GM12878 (cell line): ENCODE results near the gene EVX2. TPM values are rescaled to one million over a fixed set of nuclear protein-coding genes. Genes with fewer than 3 reads are reported as not detected.

Source experiments
- ATAC-seq: fragments of 200-7000 bp; cut with Tn5 transposase; 3 replicates; pipeline ENCODE4 v1.9.1; 2020; ENCODE audit warnings: mild to moderate bottlenecking, moderate library complexity
- BruUV-seq: library from RNA; stranded (reverse); fragments of 400-500 nt; replicated peaks from 2 replicates; lab custom pipeline; 2021; lab: Mats Ljungman, UMichigan
- CTCF ChIA-PET: fragments of 300-600 bp; sonication (Branson Sonifier 250); formaldehyde crosslinking; extraction: SDS; loops from one replicate; lab custom pipeline; 2021; ENCODE audit warnings: inconsistent platforms; lab: Yijun Ruan, JAX
- POLR2A ChIA-PET: fragments of 350-600 bp; formaldehyde crosslinking; extraction: SDS; loops from one replicate; lab custom pipeline; 2021; ENCODE audit warnings: inconsistent platforms; lab: Charles Lee
- RAD21 ChIA-PET: fragments of 300-600 bp; sonication (Branson Sonifier 250); formaldehyde crosslinking; loops from one replicate; lab custom pipeline; 2023; ENCODE audit warnings: antibody characterized with exemption; ENCODE audit not compliant: unreplicated experiment; lab: Charles Lee
- SMC1A ChIA-PET: fragments of 300-600 bp; sonication (Branson Sonifier 250); formaldehyde crosslinking; loops from one replicate; lab custom pipeline; 2023; ENCODE audit not compliant: unreplicated experiment, uncharacterized antibody; lab: Charles Lee
- DNase-seq: peaks from one replicate; pipeline ENCODE4 v3.0.0-alpha.2; 2011; ENCODE audit warnings: low read depth, low spot score
- FAIRE-seq: peaks from 3 replicates; lab custom pipeline; 2011; peaks lifted over from hg19 to GRCh38; lab: Jason Lieb, UNC
- H2AFZ ChIP-seq: 2 replicates; pipeline ENCODE4 v1.6.0; 2011; ENCODE audit warnings: low read depth, low read length, control low read depth; ENCODE audit not compliant: control insufficient read depth
- H3K27ac ChIP-seq: 2 replicates; pipeline ENCODE4 v1.5.1; 2011; ENCODE audit warnings: control low read depth; ENCODE audit not compliant: control insufficient read depth, insufficient read depth
- H3K27me3 ChIP-seq, 2 experiments: replicated peaks in 1 of 2; 2 replicates each; pipeline versions ENCODE4 v1.6.0 to v1.6.1; 2011; ENCODE audit warnings: low read length in 1 of 2; ENCODE audit not compliant: control insufficient read depth in 2 of 2, insufficient read depth in 2 of 2
- H3K36me3 ChIP-seq, 2 experiments: 2 replicates each; pipeline ENCODE4 v1.5.1; 2011; ENCODE audit warnings: low read length in 1 of 2; ENCODE audit not compliant: control insufficient read depth in 2 of 2, insufficient read depth in 2 of 2
- H3K4me1 ChIP-seq: 2 replicates; pipeline ENCODE4 v1.6.1; 2011; ENCODE audit warnings: mild to moderate bottlenecking, low read length, moderate library complexity, mixed read lengths; ENCODE audit not compliant: control insufficient read depth, insufficient read depth
- H3K4me2 ChIP-seq: 2 replicates; pipeline ENCODE4 v1.6.0; 2011; ENCODE audit warnings: control low read depth; ENCODE audit not compliant: control insufficient read depth, insufficient read depth
- H3K4me3 ChIP-seq: fragments of 200-600 bp; sonication (generic); 2 replicates; pipeline ENCODE4 v1.5.1; 2016
- H3K79me2 ChIP-seq: 2 replicates; pipeline ENCODE4 v1.6.0; 2011; ENCODE audit warnings: low read length; ENCODE audit not compliant: control insufficient read depth, insufficient read depth
- H3K9ac ChIP-seq: 2 replicates; pipeline ENCODE4 v1.8.0; 2011; ENCODE audit warnings: low read length, control low read depth, mixed read lengths; ENCODE audit not compliant: control insufficient read depth, insufficient read depth
- H3K9me3 ChIP-seq: replicated peaks from 3 replicates; pipeline ENCODE4 v1.5.1; 2011; ENCODE audit warnings: mild to moderate bottlenecking, low read length; ENCODE audit not compliant: control insufficient read depth, insufficient read depth
- H4K20me1 ChIP-seq: 2 replicates; pipeline ENCODE4 v1.6.0; 2011; ENCODE audit not compliant: control insufficient read depth, insufficient read depth
- BMI1 ChIP-seq: fragments of 450-650 bp; IDR thresholded peaks from 2 replicates; pipeline ENCODE4 v1.6.1; 2016; ENCODE audit warnings: mild to moderate bottlenecking, moderate library complexity, borderline replicate concordance
- ESRRA ChIP-seq: IDR thresholded peaks from 2 replicates; pipeline ENCODE4 v1.6.1; 2012; ENCODE audit warnings: mild to moderate bottlenecking, low read length, improper control_type of control experiment
- GATAD2B ChIP-seq: fragments of 450-650 bp; conservative IDR thresholded peaks from 2 replicates; pipeline ENCODE4 v1.6.1; 2017; ENCODE audit warnings: low read depth, mild to moderate bottlenecking, moderate library complexity
- NFYA ChIP-seq: IDR thresholded peaks from 2 replicates; pipeline ENCODE4 v1.6.1; 2011; ENCODE audit warnings: low read depth, mild to moderate bottlenecking, low read length, improper control_type of control experiment, borderline replicate concordance
- NFYB ChIP-seq: IDR thresholded peaks from 2 replicates; pipeline ENCODE4 v1.6.1; 2011; ENCODE audit warnings: low read depth, mild to moderate bottlenecking, low read length, improper control_type of control experiment, moderate library complexity; ENCODE audit not compliant: insufficient read depth
- RAD21 ChIP-seq: IDR thresholded peaks from 2 replicates; pipeline ENCODE4 v1.6.1; 2011; ENCODE audit warnings: mild to moderate bottlenecking, low read depth, low read length, moderate library complexity; ENCODE audit not compliant: insufficient read depth
- RAD51 ChIP-seq: fragments of 450-650 bp; IDR thresholded peaks from 2 replicates; pipeline ENCODE4 v1.6.1; 2016; ENCODE audit warnings: moderate library complexity, mild to moderate bottlenecking, inconsistent platforms
- RBBP5 ChIP-seq: fragments of 200-600 bp; sonication (generic); conservative IDR thresholded peaks from 2 replicates; pipeline ENCODE4 v1.6.1; 2016
- RCOR1 ChIP-seq: conservative IDR thresholded peaks from 2 replicates; pipeline ENCODE4 v1.6.1; 2012; ENCODE audit warnings: low read depth, low read length, improper control_type of control experiment
- RUNX3 ChIP-seq: IDR thresholded peaks from 2 replicates; pipeline ENCODE4 v1.6.1; 2012; ENCODE audit warnings: low read length, inconsistent platforms
- SMAD5 ChIP-seq: IDR thresholded peaks from 2 replicates; pipeline ENCODE4 v1.6.1; 2016; ENCODE audit warnings: antibody characterized with exemption, low read depth
- SREBF1 ChIP-seq: IDR thresholded peaks from 2 replicates; pipeline ENCODE4 v1.6.1; 2012; ENCODE audit warnings: mild to moderate bottlenecking, low read length
- STAT1 ChIP-seq: fragments of 450-650 bp; conservative IDR thresholded peaks from 2 replicates; pipeline ENCODE4 v1.6.1; 2014; ENCODE audit warnings: antibody characterized with exemption, mild to moderate bottlenecking
- SUZ12 ChIP-seq: fragments of 200-600 bp; sonication (generic); IDR thresholded peaks from one replicate; pipeline ENCODE4 v1.6.1; 2018; ENCODE audit warnings: antibody characterized with exemption, mild to moderate bottlenecking; ENCODE audit not compliant: unreplicated experiment
- TCF12 ChIP-seq: IDR thresholded peaks from 2 replicates; pipeline ENCODE4 v1.6.1; 2011; ENCODE audit warnings: low read depth, mild to moderate bottlenecking, low read length
- YY1 ChIP-seq: IDR thresholded peaks from 2 replicates; pipeline ENCODE4 v1.6.1; 2011; ENCODE audit warnings: low read depth, mild to moderate bottlenecking, low read length
- WGBS: methylation state at CpG from one replicate; pipeline ENCODE4 v1.1.6; 2016; ENCODE audit warnings: low lambda C conversion rate; ENCODE audit not compliant: insufficient replicate concordance, insufficient coverage; ENCODE audit errors: missing lambda C conversion rate; 5-methylcytosine and 5-hydroxymethylcytosine counted together
- in situ Hi-C: fragments of 300-500 bp; cut with MboI; formaldehyde crosslinking; loops from 9 replicates; pipeline ENCODE4 v1.14.3; 2018; ENCODE audit warnings: mixed read lengths
- intact Hi-C: fragments of 100-400 bp; cut with micrococcal nuclease; formaldehyde crosslinking; loops from one replicate; pipeline ENCODE4 v1.14.2; 2022; ENCODE audit not compliant: unreplicated experiment
- polyA plus RNA-seq, 11 experiments: library from polyadenylated mRNA; depleted of rRNA in 4 of 11; unstranded in 6 of 11; stranded (reverse) in 5 of 11; fragments of >200 nt; fragmentation: Nextera tagmentation in 4 of 11; fragmentation: Illumina TruSeq in 1 of 11; extraction: Ambion mirVana in 4 of 11; extraction: Trizol in 1 of 11; gene quantifications; 1 replicate in 1 of 11; 2 replicates in 10 of 11; pipeline versions ENCODE4 v1.2.1 to v1.2.3, GENCODE V29; 2011 to 2016; ENCODE audit warnings: inconsistent platforms in 2 of 11, missing spikeins in 2 of 11, low read depth in 1 of 11
- total RNA-seq, 4 experiments: library from RNA; depleted of rRNA in 3 of 4; stranded (reverse); fragments of >200 nt in 3 of 4; fragmentation: Illumina TruSeq in 1 of 4; extraction: Trizol in 1 of 4; gene quantifications; 2 replicates each; pipeline versions ENCODE4 v1.2.1 to v1.2.3, GENCODE V29; 2013 to 2021
- TF ChIP-seq, protein P1 (sequence below): fragments of 150-350 bp; IDR thresholded peaks from 2 replicates; pipeline ENCODE4 v1.6.1; 2016; ENCODE audit warnings: low read depth, low read length
- TF ChIP-seq, protein P2 (sequence below): IDR thresholded peaks from 2 replicates; pipeline ENCODE4 v1.6.1; 2011; ENCODE audit warnings: low read depth, low read length, improper control_type of control experiment, borderline replicate concordance
- TF ChIP-seq, protein P3 (sequence below): IDR thresholded peaks from 2 replicates; pipeline ENCODE4 v1.6.1; 2012; ENCODE audit warnings: low read depth, low read length, improper control_type of control experiment

The EVX2 gene
- total and polyA plus RNA-seq, 10 of the 15 experiments (the other 5 are each of a cell fraction or from before 2014, with no cell fraction given): not detected

DNA sequence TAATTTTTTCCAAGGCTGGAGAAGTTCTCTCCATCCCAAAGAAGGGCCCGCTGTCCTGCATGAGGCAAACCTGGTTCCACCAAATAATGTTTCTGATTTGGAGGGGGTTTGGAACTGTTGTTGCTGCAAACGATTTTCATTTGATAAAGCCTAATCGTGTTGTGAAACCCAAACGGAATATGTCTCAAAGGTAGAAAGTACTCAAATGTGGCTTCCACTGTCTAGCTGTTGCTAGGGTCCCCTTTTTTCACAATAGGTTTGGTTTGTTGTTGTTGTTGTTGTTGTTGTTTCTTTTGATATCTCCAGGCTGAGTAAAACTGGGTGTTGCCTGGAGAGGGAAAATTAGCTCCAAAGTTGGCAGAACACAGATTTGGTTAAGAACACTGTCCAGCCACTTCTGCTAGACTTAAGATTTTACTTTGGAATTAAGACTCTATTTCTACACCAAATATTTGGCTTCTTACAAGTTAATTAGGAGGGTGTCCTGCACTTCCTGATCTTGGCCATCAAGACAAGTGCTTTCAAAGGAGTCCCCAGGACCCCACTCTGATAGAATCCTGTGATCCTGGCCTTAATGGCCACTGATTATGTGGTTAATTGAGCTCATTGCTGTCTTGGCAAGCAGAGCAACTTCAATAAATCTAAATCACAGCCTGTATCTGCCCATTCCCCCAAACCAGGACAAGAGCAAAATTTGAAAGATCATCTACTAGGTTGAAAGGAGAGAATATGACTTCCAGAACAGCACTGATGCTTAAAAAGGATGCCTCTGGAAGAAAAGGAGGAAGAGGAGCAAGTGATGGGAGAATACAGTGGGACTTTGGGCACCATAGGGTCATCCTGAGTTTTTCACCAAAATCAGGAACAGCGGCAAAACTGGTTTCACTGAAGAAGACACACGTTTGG lies 5.4 kb upstream of the EVX2 start:
- H3K9ac ChIP-seq: no peak overlapping the region
- RAD21 ChIA-PET: interaction anchor here (2.4 kb wide), 1 partner anchor 399 kb away, joined by 9 read pairs; no protein-coding TSS in a partner anchor
- 40% methylated on average over 6 of the region's 6 CpGs for WGBS
- CTCF ChIA-PET: interaction anchor here (1.1 to 2.2 kb wide), 6 partner anchors 9 to 838 kb away, joined by 3 to 15 read pairs (median 4); no protein-coding TSS in a partner anchor
- no peaks in the 10 kb centered on the region for H3K36me3 ChIP-seq
- H3K4me3 ChIP-seq: no peak overlapping the region
- intact Hi-C loops (loop anchor here (10.0 kb wide), 1 partner anchor 204 kb away; no protein-coding TSS in a partner anchor), in situ Hi-C loops (no loop called here)
- no peak overlapping the region for H3K4me2 ChIP-seq
- POLR2A ChIA-PET: no interaction called here
- no peaks in the 10 kb centered on the region for H3K4me1 ChIP-seq
- H2AFZ ChIP-seq: no peak overlapping the region
- H3K9me3 ChIP-seq: no peaks in the 10 kb centered on the region; the same call in 2 of the 3 replicates
- H3K79me2 ChIP-seq: no peaks in the 10 kb centered on the region
- H3K27me3 ChIP-seq: peaks cover 14 to 32% of the 10 kb centered on the region in 2 experiments
- TF ChIP-seq RAD21: no peak
- no peak for TF ChIP-seq TCF12
- TF ChIP-seq, protein P1, sequence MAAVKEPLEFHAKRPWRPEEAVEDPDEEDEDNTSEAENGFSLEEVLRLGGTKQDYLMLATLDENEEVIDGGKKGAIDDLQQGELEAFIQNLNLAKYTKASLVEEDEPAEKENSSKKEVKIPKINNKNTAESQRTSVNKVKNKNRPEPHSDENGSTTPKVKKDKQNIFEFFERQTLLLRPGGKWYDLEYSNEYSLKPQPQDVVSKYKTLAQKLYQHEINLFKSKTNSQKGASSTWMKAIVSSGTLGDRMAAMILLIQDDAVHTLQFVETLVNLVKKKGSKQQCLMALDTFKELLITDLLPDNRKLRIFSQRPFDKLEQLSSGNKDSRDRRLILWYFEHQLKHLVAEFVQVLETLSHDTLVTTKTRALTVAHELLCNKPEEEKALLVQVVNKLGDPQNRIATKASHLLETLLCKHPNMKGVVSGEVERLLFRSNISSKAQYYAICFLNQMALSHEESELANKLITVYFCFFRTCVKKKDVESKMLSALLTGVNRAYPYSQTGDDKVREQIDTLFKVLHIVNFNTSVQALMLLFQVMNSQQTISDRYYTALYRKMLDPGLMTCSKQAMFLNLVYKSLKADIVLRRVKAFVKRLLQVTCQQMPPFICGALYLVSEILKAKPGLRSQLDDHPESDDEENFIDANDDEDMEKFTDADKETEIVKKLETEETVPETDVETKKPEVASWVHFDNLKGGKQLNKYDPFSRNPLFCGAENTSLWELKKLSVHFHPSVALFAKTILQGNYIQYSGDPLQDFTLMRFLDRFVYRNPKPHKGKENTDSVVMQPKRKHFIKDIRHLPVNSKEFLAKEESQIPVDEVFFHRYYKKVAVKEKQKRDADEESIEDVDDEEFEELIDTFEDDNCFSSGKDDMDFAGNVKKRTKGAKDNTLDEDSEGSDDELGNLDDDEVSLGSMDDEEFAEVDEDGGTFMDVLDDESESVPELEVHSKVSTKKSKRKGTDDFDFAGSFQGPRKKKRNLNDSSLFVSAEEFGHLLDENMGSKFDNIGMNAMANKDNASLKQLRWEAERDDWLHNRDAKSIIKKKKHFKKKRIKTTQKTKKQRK: no peak
- no peak for TF ChIP-seq SUZ12
- no peak for TF ChIP-seq NFYB
- TF ChIP-seq ESRRA: no peak
- no peak for TF ChIP-seq GATAD2B
- no peak for TF ChIP-seq NFYA
- TF ChIP-seq RBBP5: no peak
- TF ChIP-seq, protein P2, sequence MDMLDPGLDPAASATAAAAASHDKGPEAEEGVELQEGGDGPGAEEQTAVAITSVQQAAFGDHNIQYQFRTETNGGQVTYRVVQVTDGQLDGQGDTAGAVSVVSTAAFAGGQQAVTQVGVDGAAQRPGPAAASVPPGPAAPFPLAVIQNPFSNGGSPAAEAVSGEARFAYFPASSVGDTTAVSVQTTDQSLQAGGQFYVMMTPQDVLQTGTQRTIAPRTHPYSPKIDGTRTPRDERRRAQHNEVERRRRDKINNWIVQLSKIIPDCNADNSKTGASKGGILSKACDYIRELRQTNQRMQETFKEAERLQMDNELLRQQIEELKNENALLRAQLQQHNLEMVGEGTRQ: no peak
- no peak for TF ChIP-seq SMAD5
- no peak for TF ChIP-seq RAD51
- TF ChIP-seq RCOR1: no peak
- no peak for TF ChIP-seq SREBF1
- no peak for TF ChIP-seq BMI1
- TF ChIP-seq YY1: no peak
- no peak for TF ChIP-seq STAT1
- TF ChIP-seq, protein P3, sequence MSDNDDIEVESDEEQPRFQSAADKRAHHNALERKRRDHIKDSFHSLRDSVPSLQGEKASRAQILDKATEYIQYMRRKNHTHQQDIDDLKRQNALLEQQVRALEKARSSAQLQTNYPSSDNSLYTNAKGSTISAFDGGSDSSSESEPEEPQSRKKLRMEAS: no peak
- no peak for TF ChIP-seq RUNX3
- no peak for FAIRE-seq
- SMC1A ChIA-PET: interaction anchor here (0.7 to 1.3 kb wide), 3 partner anchors 8 to 672 kb away, joined by 3 read pairs; no protein-coding TSS in a partner anchor
- H3K27ac ChIP-seq: no peak overlapping the region
- no peak for DNase-seq
- no peak for ATAC-seq
- no TSS peak for BruUV-seq
- no peaks in the 10 kb centered on the region for H4K20me1 ChIP-seq
